DND-41 (cell line): ENCODE results near the gene CDK19.

ENCODE experiments used
- CTCF ChIP-seq: IDR thresholded peaks from 2 replicates; pipeline ENCODE4 v1.5.1; 2012; ENCODE audit warnings: borderline replicate concordance, low read length, moderate library complexity, mild to moderate bottlenecking; ENCODE audit not compliant: poor library complexity, severe bottlenecking; ENCODE audit errors: extremely low read depth
- EZH2 ChIP-seq: IDR thresholded peaks from 3 replicates; pipeline ENCODE4 v1.6.1; 2012; ENCODE audit warnings: borderline replicate concordance, low read depth, mild to moderate bottlenecking, moderate library complexity, low read length, inconsistent platforms; ENCODE audit not compliant: severe bottlenecking

GRCh38 chr6:110573537-110573936 is 241.7 kb downstream of the CDK19 start:
- TF ChIP-seq CTCF, result no peak
- no peak for TF ChIP-seq EZH2
